Liver (tissue), 9 donors: ENCODE measurements around the gene PIM1. TPM values are rescaled to one million over a fixed set of nuclear protein-coding genes. Genes with fewer than 3 reads are reported as not detected.
"Not testable (repeated sequence)": the region's sequence is repeated elsewhere in the genome, so short reads cannot be mapped to it uniquely, and the experiment has no call there.

ENCODE experiments used
- DNase-seq: peaks from one replicate; pipeline ENCODE4 v3.0.0-alpha.2; 2017; ENCODE audit warnings: low spot score
- H3K27ac ChIP-seq, 2 donors: one replicate each; pipeline ENCODE4 v1.7.0; 2013; ENCODE audit warnings: inconsistent platforms in 2 of 2, low read length in 2 of 2, control low read depth in 1 of 2, low read depth in 1 of 2, mild to moderate bottlenecking in 1 of 2
- H3K27me3 ChIP-seq, 4 donors: one replicate each; pipeline versions ENCODE4 v1.6.1 to v1.7.0; 2013; ENCODE audit warnings: low read length in 3 of 4, inconsistent platforms in 1 of 4, mild to moderate bottlenecking in 1 of 4, moderate library complexity in 1 of 4; ENCODE audit not compliant: control insufficient read depth in 4 of 4, insufficient read depth in 4 of 4
- H3K36me3 ChIP-seq, 4 donors: one replicate each; pipeline versions ENCODE4 v1.6.1 to v1.7.0; 2013; ENCODE audit warnings: low read length in 3 of 4, mild to moderate bottlenecking in 3 of 4, low read depth in 1 of 4, moderate library complexity in 1 of 4; ENCODE audit not compliant: control insufficient read depth in 4 of 4, insufficient read depth in 3 of 4
- H3K4me1 ChIP-seq, 4 donors: one replicate each; pipeline versions ENCODE4 v1.6.1 to v1.7.0; 2013; ENCODE audit warnings: low read length in 3 of 4, mild to moderate bottlenecking in 3 of 4, moderate library complexity in 1 of 4; ENCODE audit not compliant: control insufficient read depth in 4 of 4, insufficient read depth in 4 of 4
- H3K4me3 ChIP-seq, 3 donors: one replicate each; pipeline versions ENCODE4 v1.6.1 to v1.7.0; 2013; ENCODE audit warnings: low read length in 3 of 3, control low read depth in 1 of 3, low read depth in 1 of 3, mild to moderate bottlenecking in 1 of 3
- H3K9ac ChIP-seq, 2 donors: one replicate each; pipeline ENCODE4 v1.7.0; 2013; ENCODE audit warnings: low read length in 2 of 2, mild to moderate bottlenecking in 2 of 2, moderate library complexity in 2 of 2, control low read depth in 1 of 2, low read depth in 1 of 2
- H3K9me3 ChIP-seq, 4 donors: one replicate each; pipeline versions ENCODE4 v1.6.1 to v1.7.0; 2013; ENCODE audit warnings: low read length in 3 of 4; ENCODE audit not compliant: control insufficient read depth in 4 of 4
- CTCF ChIP-seq: fragments of 150-350 bp; IDR thresholded peaks from 2 replicates; pipeline ENCODE4 v1.5.1; 2017; ENCODE audit warnings: improper control_type of control experiment, low read depth, low read length; ENCODE audit not compliant: missing input control
- JUND ChIP-seq, 2 donors: IDR thresholded peaks; 2 replicates each; pipeline ENCODE4 v1.6.1; 2016; ENCODE audit warnings: antibody characterized with exemption in 2 of 2
- MAX ChIP-seq: IDR thresholded peaks from 2 replicates; pipeline ENCODE4 v1.6.1; 2016; ENCODE audit warnings: antibody characterized with exemption
- SP1 ChIP-seq: IDR thresholded peaks from 2 replicates; pipeline ENCODE4 v1.6.1; 2018; ENCODE audit warnings: antibody characterized with exemption, mild to moderate bottlenecking
- WGBS: extraction: QIAGEN DNeasy Blood & Tissue Kit; methylation state at CpG from one replicate; pipeline ENCODE4 v1.1.7; 2013; 5-methylcytosine and 5-hydroxymethylcytosine counted together
- polyA plus RNA-seq, 2 donors: library from polyadenylated mRNA; stranded (reverse) in 1 of 2; unstranded in 1 of 2; fragments of 200-250 nt in 1 of 2; fragments of >200 nt in 1 of 2; fragmentation: Nextera tagmentation in 1 of 2; extraction: Ambion mirVana in 1 of 2; gene quantifications; one replicate each; pipeline versions ENCODE4 v1.2.1 to v1.2.3, GENCODE V29; 2013 to 2015
- total RNA-seq, 2 donors: library from RNA; depleted of rRNA; stranded (reverse); fragments of >200 nt; gene quantifications; one replicate each; pipeline ENCODE4 v1.2.3, GENCODE V29; 2014
- TF ChIP-seq, protein P1 (sequence below): IDR thresholded peaks from 2 replicates; pipeline ENCODE4 v1.6.1; 2016; ENCODE audit warnings: antibody characterized with exemption
- TF ChIP-seq, protein P2 (sequence below): IDR thresholded peaks from 2 replicates; pipeline ENCODE4 v1.6.1; 2016; ENCODE audit warnings: antibody characterized with exemption
- TF ChIP-seq, protein P3 (sequence below): IDR thresholded peaks from 2 replicates; pipeline ENCODE4 v1.6.1; 2016; ENCODE audit warnings: antibody characterized with exemption, mild to moderate bottlenecking
- donor health status: healthy.
- donor health status: healthy.
- donor health status: healthy.
- donor health status: healthy.
- donor health status: healthy.

Gene PIM1
- total and polyA plus RNA-seq, 4 donors = 5.5 to 141 (median 10.6) TPM

GRCh38 chr6:37194886-37195285 is 24.9 kb downstream of the PIM1 start:
- H3K4me3 ChIP-seq, H3K9me3 ChIP-seq, H3K27ac ChIP-seq, H3K36me3 ChIP-seq, H3K4me1 ChIP-seq, H3K27me3 ChIP-seq, DNase-seq, H3K9ac ChIP-seq: not testable (repeated sequence)
- WGBS = 57% methylated on average over 1 of the region's 1 CpG

- H3K9ac ChIP-seq, H3K9me3 ChIP-seq, H3K4me3 ChIP-seq, H3K36me3 ChIP-seq, DNase-seq, H3K27me3 ChIP-seq, H3K4me1 ChIP-seq, H3K27ac ChIP-seq: not testable (repeated sequence)
- WGBS = 95% methylated on average over 4 of the region's 4 CpGs
Measured at GRCh38 chr6:37196451-37196850, 26.5 kb downstream of the PIM1 start.

- Histone ChIP-seq H3K4me1 (peaks cover 0 to 4% (median under 1%) of the 10 kb centered on the region in 4 donors), H3K27ac (no peak overlapping the region), H3K27me3 (no peaks in the 10 kb centered on the region), H3K9ac (no peak overlapping the region), H3K36me3 (no peaks in the 10 kb centered on the region), H3K9me3 (no peaks in the 10 kb centered on the region), H3K4me3 (no peak overlapping the region)
- TF ChIP-seq SP1 = no peak
- TF ChIP-seq, protein P1, sequence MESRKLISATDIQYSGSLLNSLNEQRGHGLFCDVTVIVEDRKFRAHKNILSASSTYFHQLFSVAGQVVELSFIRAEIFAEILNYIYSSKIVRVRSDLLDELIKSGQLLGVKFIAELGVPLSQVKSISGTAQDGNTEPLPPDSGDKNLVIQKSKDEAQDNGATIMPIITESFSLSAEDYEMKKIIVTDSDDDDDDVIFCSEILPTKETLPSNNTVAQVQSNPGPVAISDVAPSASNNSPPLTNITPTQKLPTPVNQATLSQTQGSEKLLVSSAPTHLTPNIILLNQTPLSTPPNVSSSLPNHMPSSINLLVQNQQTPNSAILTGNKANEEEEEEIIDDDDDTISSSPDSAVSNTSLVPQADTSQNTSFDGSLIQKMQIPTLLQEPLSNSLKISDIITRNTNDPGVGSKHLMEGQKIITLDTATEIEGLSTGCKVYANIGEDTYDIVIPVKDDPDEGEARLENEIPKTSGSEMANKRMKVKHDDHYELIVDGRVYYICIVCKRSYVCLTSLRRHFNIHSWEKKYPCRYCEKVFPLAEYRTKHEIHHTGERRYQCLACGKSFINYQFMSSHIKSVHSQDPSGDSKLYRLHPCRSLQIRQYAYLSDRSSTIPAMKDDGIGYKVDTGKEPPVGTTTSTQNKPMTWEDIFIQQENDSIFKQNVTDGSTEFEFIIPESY = no peak
- no peak for TF ChIP-seq MAX
- TF ChIP-seq, protein P2, sequence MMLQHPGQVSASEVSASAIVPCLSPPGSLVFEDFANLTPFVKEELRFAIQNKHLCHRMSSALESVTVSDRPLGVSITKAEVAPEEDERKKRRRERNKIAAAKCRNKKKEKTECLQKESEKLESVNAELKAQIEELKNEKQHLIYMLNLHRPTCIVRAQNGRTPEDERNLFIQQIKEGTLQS = no peak
- TF ChIP-seq CTCF = no peak
- TF ChIP-seq, protein P3, sequence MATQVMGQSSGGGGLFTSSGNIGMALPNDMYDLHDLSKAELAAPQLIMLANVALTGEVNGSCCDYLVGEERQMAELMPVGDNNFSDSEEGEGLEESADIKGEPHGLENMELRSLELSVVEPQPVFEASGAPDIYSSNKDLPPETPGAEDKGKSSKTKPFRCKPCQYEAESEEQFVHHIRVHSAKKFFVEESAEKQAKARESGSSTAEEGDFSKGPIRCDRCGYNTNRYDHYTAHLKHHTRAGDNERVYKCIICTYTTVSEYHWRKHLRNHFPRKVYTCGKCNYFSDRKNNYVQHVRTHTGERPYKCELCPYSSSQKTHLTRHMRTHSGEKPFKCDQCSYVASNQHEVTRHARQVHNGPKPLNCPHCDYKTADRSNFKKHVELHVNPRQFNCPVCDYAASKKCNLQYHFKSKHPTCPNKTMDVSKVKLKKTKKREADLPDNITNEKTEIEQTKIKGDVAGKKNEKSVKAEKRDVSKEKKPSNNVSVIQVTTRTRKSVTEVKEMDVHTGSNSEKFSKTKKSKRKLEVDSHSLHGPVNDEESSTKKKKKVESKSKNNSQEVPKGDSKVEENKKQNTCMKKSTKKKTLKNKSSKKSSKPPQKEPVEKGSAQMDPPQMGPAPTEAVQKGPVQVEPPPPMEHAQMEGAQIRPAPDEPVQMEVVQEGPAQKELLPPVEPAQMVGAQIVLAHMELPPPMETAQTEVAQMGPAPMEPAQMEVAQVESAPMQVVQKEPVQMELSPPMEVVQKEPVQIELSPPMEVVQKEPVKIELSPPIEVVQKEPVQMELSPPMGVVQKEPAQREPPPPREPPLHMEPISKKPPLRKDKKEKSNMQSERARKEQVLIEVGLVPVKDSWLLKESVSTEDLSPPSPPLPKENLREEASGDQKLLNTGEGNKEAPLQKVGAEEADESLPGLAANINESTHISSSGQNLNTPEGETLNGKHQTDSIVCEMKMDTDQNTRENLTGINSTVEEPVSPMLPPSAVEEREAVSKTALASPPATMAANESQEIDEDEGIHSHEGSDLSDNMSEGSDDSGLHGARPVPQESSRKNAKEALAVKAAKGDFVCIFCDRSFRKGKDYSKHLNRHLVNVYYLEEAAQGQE = no peak
- no peak for TF ChIP-seq JUND (IDR thresholded peaks at IDR 0.05)
- no peak for DNase-seq
- WGBS = 65% methylated on average over 5 of the region's 5 CpGs
Measured at GRCh38 chr6:37200085-37200484, 30.1 kb downstream of the PIM1 start.
